Bronchial epithelial cell (primary cell): ENCODE measurements around the gene ADRB1. TPM values are rescaled to one million over a fixed set of nuclear protein-coding genes. Genes with fewer than 3 reads are reported as not detected.

Experiments used
- DNase-seq: peaks from one replicate; pipeline ENCODE4 v3.0.0-alpha.2; 2010; ENCODE audit warnings: low read depth
- FAIRE-seq: peaks from 2 replicates; lab custom pipeline; 2011; peaks lifted over from hg19 to GRCh38; lab: Jason Lieb, UNC
- H3K27me3 ChIP-seq: 2 replicates; pipeline ENCODE4 v1.5.1; 2011; ENCODE audit warnings: low read length; ENCODE audit not compliant: control insufficient read depth, insufficient read depth
- H3K36me3 ChIP-seq: 2 replicates; pipeline ENCODE4 v1.5.1; 2011; ENCODE audit warnings: low read length; ENCODE audit not compliant: control insufficient read depth, insufficient read depth
- H3K4me3 ChIP-seq: 2 replicates; pipeline ENCODE4 v1.5.1; 2011; ENCODE audit warnings: mild to moderate bottlenecking, low read depth, low read length, control low read depth
- total RNA-seq: library from RNA; depleted of rRNA; stranded (reverse); fragments of >200 nt; gene quantifications from 2 replicates; pipeline ENCODE4 v1.2.1, GENCODE V29; 2014
- TF ChIP-seq, protein P1 (sequence below): IDR thresholded peaks from 2 replicates; pipeline ENCODE4 v1.5.1; 2011; ENCODE audit warnings: mild to moderate bottlenecking, moderate library complexity, low read length, control low read depth, inconsistent platforms; ENCODE audit not compliant: insufficient read depth, severe bottlenecking

The ADRB1 gene
- total RNA-seq, 1 donor from 2014 or later, result 1.8 TPM

DNA sequence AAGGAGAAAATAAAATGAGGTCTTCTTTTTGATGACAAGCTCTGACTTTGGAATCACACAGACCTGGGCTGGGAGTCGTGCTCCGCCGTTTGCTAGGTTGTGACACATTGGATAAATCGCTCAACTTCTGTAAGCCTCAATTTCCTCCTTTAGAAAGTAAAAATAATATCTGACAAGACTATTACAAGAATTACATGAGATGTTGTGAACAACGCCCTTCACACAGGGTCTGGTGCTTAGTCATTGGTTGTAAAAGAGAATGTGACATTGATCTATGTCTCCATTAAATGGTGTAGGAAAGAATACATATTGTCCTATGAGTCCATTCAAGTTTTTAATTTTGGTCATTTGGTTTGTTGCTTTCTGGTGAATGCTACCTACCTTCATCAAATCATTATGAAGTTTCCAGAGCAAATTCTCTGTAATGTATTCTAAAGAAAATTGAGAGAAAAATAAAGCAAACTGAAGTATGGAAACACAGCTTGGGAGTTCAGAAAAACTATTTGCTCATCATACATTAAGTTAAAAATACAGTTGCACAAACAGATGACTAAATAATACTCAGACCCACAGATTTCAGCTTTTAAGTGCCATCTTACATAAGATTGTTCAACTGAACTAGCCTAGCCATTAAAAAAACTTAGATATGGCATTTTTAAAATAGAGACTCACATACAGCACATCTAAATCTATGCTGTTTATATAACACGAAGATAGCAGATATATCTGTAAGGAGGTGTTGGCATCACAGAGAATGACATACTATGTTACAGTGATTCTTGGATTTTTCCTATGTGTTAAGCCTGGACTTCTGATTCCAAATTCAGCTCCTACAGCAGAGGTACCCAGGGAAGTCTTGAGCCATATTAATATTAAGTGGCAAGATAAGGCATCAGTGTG, 12.3 kb upstream of the ADRB1 start:
- FAIRE-seq (no peak), DNase-seq (no peak)
- Histone ChIP-seq H3K27me3 (no peaks in the 10 kb centered on the region), H3K36me3 (no peaks in the 10 kb centered on the region), H3K4me3 (no peak overlapping the region)
- TF ChIP-seq, protein P1, sequence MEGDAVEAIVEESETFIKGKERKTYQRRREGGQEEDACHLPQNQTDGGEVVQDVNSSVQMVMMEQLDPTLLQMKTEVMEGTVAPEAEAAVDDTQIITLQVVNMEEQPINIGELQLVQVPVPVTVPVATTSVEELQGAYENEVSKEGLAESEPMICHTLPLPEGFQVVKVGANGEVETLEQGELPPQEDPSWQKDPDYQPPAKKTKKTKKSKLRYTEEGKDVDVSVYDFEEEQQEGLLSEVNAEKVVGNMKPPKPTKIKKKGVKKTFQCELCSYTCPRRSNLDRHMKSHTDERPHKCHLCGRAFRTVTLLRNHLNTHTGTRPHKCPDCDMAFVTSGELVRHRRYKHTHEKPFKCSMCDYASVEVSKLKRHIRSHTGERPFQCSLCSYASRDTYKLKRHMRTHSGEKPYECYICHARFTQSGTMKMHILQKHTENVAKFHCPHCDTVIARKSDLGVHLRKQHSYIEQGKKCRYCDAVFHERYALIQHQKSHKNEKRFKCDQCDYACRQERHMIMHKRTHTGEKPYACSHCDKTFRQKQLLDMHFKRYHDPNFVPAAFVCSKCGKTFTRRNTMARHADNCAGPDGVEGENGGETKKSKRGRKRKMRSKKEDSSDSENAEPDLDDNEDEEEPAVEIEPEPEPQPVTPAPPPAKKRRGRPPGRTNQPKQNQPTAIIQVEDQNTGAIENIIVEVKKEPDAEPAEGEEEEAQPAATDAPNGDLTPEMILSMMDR, result no peak

DNA sequence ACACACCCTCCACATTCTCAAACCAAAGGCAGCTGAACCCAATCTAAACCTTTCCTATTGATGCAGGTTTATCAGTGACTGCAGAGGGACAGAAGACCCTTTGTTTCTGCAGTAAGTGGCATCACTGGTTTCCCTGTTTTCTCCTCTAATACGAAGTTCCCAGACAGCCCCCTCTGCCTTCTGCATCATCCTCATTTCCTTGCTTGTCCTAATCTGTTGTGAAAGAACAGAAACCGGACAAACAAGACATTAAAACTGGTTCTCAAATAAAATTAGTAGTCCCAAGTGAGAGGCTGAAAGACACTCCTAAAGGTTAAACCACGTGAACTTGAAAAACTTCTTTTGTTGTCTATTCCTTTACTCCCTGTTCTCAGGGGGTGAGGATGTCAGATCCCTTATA, 10.1 kb upstream of the ADRB1 start:
- Histone ChIP-seq H3K4me3 (no peak overlapping the region), H3K27me3 (no peaks in the 10 kb centered on the region), H3K36me3 (no peaks in the 10 kb centered on the region)
- no peak for FAIRE-seq
- DNase-seq, result no peak
- TF ChIP-seq, protein P1, result no peak

DNA sequence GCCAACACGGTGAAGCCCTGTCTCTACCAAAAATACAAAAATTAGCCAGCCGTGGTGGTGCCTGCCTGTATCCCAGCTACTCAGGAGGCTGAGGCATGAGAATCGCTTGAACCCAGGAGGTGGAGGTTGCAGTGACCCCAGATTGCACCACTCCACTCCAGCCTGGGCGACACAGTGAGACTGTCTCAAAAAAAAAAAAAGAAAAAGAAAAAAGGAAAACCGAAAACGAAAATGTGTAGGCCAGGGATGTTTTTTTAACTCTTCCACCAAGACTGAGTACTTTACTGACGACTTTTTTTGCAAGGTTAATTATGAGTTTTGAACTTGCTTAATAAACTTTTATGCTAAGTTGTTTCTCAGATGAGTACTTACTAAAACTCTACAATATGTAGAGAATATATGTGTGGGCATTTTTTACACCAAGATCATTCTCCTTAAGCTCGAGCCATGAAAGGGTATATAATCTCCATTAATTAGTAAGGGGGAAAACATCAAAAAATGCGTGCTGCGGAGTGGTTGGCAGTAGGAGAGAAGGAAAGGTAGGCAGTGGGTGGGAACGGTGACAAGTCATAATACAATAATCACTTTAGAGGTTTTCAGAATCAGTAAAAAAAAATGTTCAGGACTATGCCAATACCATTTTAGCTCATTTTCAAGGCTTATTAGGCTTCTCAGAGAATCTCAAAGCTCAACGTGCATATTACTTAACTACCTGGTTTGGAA, 8.6 kb upstream of the ADRB1 start:
- no peak overlapping the region for H3K4me3 ChIP-seq
- FAIRE-seq, result no peak
- DNase-seq, result no peak
- TF ChIP-seq, protein P1, result no peak
- H3K27me3 ChIP-seq, result no peaks in the 10 kb centered on the region
- no peaks in the 10 kb centered on the region for H3K36me3 ChIP-seq

DNA sequence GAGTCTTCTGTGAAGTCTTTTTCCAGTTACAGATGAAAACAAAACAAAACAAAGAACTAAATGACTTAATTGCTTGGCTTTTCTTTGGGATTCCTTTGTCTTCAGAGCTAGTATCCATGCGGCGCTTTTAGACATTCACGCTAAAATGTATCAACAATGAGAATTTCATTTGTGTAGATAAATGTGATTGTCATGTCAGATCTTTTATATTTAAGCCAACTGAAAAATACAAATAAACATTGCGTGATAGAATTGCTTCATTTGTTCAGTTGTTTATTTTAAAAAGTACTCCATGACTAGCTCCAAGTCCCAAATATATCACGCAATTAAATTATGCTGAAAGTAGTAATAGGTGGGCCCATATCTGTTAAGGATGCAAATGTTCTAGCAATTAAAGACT, 7.9 kb upstream of the ADRB1 start:
- H3K36me3 ChIP-seq, result no peaks in the 10 kb centered on the region
- TF ChIP-seq, protein P1, result no peak
- FAIRE-seq (no peak), DNase-seq (no peak)
- no peak overlapping the region for H3K4me3 ChIP-seq
- H3K27me3 ChIP-seq, result peaks cover 2% of the 10 kb centered on the region

DNA sequence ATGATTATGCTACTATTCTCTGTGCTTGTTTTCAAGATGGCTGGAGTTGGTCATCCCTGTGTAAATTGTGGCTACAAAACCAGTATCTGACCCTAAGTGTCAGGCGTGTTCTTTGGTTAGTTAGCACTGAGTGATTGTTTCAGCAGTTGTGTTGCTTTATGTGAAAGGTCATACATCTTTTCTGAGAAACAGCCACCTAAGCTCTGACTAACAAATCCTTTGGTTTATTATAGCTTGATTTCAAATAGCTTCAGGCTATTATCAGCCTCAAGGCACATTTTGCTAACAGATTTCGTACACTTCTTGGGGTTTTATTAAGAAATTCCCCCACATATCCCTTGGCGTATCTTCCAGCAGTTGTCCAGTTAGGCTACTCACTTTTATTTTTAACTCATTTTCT, 4.8 kb upstream of the ADRB1 start:
- peaks cover 4% of the 10 kb centered on the region for H3K27me3 ChIP-seq
- no peak overlapping the region for H3K4me3 ChIP-seq
- DNase-seq (no peak), FAIRE-seq (no peak)
- TF ChIP-seq, protein P1, result no peak
- no peaks in the 10 kb centered on the region for H3K36me3 ChIP-seq
